ENCODE results near the gene CNTN2.

Gene CNTN2

DNA sequence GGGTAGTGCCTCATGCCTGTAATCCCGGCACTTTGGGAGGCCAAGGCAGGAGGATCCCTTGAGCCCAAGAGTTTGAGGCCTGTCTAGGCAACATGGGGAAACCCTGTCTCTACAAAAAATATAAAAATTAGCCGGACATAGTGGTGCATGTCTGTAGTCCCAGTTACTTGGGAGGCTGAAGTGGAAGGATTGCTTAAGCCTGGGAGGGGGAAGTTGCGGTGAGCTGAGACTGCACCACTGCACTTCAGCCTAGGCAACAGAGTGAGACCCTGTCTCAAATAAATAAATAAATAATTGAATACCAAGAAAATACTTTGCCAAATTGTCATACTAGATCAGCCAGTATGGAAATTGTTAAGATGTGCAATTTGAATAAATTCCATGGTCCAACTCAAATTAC is 84.6 kb downstream of the CNTN2 start:
- DNase-seq (ENCODE audit: low read depth, low spot score) = no peak
